ENCODE results near the gene SFTPD. TPM values are rescaled to one million over a fixed set of nuclear protein-coding genes. Genes with fewer than 3 reads are reported as not detected.

SFTPD gene
- total and polyA plus RNA-seq, 4 donors = 0.17 to 0.60 (median 0.47) TPM; not detected in 1

GRCh38 chr10:79925614-79926013, 23.3 kb downstream of the SFTPD start (continued):
- no peak for TF ChIP-seq ATF3 (IDR thresholded peaks at IDR 0.05)
- no peak for TF ChIP-seq JUND (IDR thresholded peaks at IDR 0.05)
- no peak for TF ChIP-seq HNF4G (IDR thresholded peaks at IDR 0.05)
- no peak for TF ChIP-seq HNF4A (conservative IDR thresholded peaks at IDR 0.05)
- no peak for TF ChIP-seq CTCF (IDR thresholded peaks at IDR 0.05; ENCODE audit: low read depth, low read length, missing input control)
- TF ChIP-seq FOXA2 (IDR thresholded peaks at IDR 0.05) = no peak

GRCh38 chr10:79923669-79924068, 25.2 kb downstream of the SFTPD start:
- no peaks in the 10 kb centered on the region for H3K27me3 ChIP-seq (ENCODE audit: control insufficient read depth in 4 of 4, insufficient read depth in 4 of 4, low read length in 3 of 4)
- no peak overlapping the region for H3K27ac ChIP-seq (ENCODE audit: low read depth in 1 of 2, low read length in 2 of 2)
- no peak overlapping the region for H3K9ac ChIP-seq (ENCODE audit: low read depth in 1 of 2, low read length in 2 of 2)
- H3K4me1 ChIP-seq (ENCODE audit: control insufficient read depth in 4 of 4, insufficient read depth in 4 of 4, low read length in 3 of 4) = peaks cover 12 to 38% (median 34%) of the 10 kb centered on the region in 4 donors
- no peak for DNase-seq (ENCODE audit: low spot score)
- WGBS = 97% methylated on average over 8 of the region's 8 CpGs
- TF ChIP-seq REST (IDR thresholded peaks at IDR 0.05) (no peak), JUND (IDR thresholded peaks at IDR 0.05) (no peak), CTCF (IDR thresholded peaks at IDR 0.05; ENCODE audit: low read depth, low read length, missing input control) (no peak), RAD21 (IDR thresholded peaks at IDR 0.05) (no peak), FOXA2 (IDR thresholded peaks at IDR 0.05) (no peak), SP1 (IDR thresholded peaks at IDR 0.05) (no peak), TAF1 (conservative IDR thresholded peaks at IDR 0.05) (no peak), HNF4G (IDR thresholded peaks at IDR 0.05) (no peak), ZBTB33 (IDR thresholded peaks at IDR 0.05) (no peak), ATF3 (IDR thresholded peaks at IDR 0.05) (no peak), MAX (IDR thresholded peaks at IDR 0.05) (no peak), RXRA (IDR thresholded peaks at IDR 0.05) (no peak), EGR1 (IDR thresholded peaks at IDR 0.05; ENCODE audit: low read depth in 2 of 2) (no peak)
- H3K4me3 ChIP-seq (ENCODE audit: low read depth in 1 of 3, low read length in 3 of 3) = no peak overlapping the region
- no peaks in the 10 kb centered on the region for H3K9me3 ChIP-seq (ENCODE audit: control insufficient read depth in 4 of 4, low read length in 3 of 4)
- peaks cover 0 to 4% (median 0%) of the 10 kb centered on the region in 4 donors for H3K36me3 ChIP-seq (ENCODE audit: control insufficient read depth in 4 of 4, insufficient read depth in 3 of 4, low read depth in 1 of 4, low read length in 3 of 4)
